NCI-H1694 (cell line): Measurements from ENCODE around the gene POLR3K.
"Not testable (repeated sequence)": the region's sequence is repeated elsewhere in the genome, so short reads cannot be mapped to it uniquely, and the experiment has no call there.

Experiments
- DNase-seq: peaks from one replicate; lab custom pipeline; 2025; lab: John Stamatoyannopoulos, UW

The POLR3K gene

GRCh38 chr16:63998-64913 is 10.8 kb upstream of the POLR3K start:
- DNase-seq: no peak

- DNase-seq: no peak
Observed at GRCh38 chr16:63466-63865, 10.1 kb upstream of the POLR3K start.

DNA sequence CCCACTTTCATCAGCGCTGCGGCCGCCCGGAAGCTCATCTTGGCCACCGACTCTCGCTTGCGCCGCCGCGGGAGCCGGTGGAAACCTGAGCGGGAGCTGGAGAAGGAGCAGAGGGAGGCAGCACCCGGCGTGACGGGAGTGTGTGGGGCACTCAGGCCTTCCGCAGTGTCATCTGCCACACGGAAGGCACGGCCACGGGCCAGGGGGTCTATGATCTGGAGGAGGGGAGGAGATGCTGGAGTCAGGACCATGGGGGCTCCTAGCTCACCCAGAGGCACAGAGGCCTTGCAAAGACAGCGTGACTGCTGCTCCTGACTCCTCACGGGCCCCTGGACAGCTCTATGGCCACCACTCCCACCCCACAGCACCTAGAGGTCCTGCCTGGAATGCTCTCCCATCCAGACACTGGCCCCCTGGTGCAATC is 9.6 kb upstream of the POLR3K start:
- no peak for DNase-seq

GRCh38 chr16:62283-62967 is 9.0 kb upstream of the POLR3K start:
- no peak for DNase-seq

DNA sequence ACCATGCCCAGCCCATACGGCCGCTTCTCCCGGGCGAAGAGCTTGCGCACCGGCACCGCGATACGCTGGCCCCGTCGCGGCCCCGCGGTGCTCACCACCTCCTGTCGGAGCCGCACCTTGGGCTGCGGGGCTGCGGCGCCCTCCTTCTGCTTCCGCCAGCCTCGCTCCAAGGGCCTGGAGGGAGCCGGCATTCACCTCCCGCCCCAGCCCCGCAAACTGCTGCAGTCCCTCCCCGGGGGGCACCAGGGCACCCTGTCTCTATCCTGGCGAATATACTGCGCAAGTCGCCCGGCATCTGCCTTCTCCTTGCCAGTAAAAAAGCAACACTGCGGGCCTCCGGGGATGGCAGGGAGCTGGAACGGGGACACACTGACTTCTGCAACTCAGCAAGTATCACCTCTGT is 8.5 kb upstream of the POLR3K start:
- DNase-seq: no peak

GRCh38 chr16:60929-61878 is 7.8 kb upstream of the POLR3K start:
- no peak for DNase-seq

DNA sequence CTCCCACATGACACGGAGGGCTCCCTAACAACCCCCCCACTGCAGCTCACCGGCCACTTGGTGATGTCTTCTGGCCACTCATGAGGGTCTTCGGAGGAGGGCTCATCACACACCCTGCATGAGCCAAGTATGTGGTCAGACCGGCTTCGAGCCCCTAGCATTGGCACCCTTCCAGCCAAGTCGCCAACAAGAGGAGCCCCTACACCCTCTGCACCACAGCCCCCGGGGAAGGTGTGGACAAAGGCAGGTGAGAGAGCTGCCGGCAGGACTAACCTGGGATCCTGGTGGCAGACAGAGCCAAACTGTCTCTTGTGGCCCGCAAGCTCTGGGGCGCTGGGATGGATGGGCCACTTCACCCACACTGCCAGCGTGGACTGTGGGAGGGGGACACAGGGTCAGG is 6.8 kb upstream of the POLR3K start:
- no peak for DNase-seq

GRCh38 chr16:59440-60059 is 6.1 kb upstream of the POLR3K start:
- no peak for DNase-seq

GRCh38 chr16:58491-59439 is 5.4 kb upstream of the POLR3K start:
- DNase-seq: no peak

DNA sequence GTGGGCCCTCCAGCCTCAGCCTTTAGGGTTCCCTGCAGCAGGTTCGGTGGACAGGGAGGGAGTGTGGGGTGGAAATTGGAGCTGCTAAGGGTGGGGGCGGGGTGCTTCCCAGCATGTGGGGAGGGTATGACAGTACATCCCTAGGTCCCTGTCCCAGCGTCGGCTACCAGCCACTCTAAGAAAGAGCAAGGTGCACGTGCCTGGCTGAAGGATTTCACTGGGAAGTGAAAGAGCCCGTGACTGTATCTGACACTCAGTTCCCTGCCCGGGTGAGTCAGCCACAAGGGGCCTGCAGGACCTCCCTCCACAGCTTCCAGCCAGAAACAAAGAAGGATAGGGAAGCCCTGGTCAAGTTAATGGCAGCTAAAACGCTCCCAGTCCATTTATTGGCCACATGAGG is 4.3 kb upstream of the POLR3K start:
- no peak for DNase-seq

- no peak for DNase-seq
Observed at GRCh38 chr16:56231-56927, 3.0 kb upstream of the POLR3K start.

GRCh38 chr16:55571-56136 is 2.2 kb upstream of the POLR3K start:
- DNase-seq: no peak

GRCh38 chr16:54237-54581 is 801 bp upstream of the POLR3K start:
- DNase-seq: no peak

DNA sequence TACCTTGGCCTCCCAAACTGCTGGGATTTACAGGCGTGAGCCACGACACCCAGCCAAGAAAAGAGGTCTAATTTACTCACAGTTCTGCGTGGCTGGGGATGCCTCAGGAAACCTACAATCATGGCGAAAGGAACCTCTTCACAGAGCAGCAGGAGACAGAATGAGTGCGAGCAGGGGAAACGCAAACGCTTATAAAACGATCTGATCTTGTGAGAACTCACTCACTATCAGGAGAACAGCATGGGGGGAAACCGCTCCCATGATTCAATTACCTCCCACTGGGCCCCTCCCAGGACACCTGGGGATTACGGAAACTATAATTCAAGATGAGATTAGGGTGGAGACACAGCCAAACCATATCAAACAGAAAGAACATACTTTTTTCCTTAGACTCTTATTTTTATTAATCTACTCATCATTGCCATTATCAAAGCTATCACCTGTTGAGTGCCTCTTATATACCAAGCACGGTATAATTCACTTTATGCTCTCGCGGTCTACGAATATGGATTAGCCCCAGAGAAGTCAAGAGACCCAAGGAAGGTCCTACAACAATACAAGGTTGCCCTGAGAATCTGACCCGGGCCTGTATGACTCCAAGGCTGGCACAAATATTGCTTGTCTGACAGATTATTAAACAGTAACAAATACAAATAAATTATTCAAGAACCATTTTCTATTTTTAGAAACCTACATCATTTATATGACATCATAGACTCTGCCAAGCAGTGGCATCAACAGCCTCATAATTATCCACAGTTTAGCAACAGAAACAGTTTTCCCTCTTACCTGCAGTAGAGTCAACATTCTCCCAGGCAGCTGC is 2.4 kb downstream of the POLR3K start:
- no peak for DNase-seq

- DNase-seq: no peak
Observed at GRCh38 chr16:47234-47633, 6.2 kb downstream of the POLR3K start.

- DNase-seq: not testable (repeated sequence)
Observed at GRCh38 chr16:46510-46909, 6.9 kb downstream of the POLR3K start.

- no peak for DNase-seq
Observed at GRCh38 chr16:45454-45853, 8.0 kb downstream of the POLR3K start.

DNA sequence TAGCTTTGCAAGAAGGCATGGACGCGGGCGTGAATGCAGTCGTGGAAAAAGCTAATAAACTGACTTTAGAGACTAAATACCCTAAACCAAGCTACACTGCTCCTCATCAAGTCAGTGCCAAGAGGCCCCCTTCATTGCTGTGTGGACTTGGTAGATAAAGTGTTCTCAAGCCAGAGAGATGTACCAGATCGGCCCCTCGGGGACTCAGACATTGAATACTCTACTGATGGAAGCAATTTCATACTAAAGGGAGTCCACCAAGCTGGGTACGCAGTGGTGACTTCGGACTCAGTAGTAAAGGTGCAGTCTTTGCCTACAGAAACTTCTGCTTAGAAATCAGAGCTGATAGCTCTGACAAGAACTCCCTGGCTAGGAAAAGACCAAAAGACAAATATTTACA is 8.8 kb downstream of the POLR3K start:
- no peak for DNase-seq

DNA sequence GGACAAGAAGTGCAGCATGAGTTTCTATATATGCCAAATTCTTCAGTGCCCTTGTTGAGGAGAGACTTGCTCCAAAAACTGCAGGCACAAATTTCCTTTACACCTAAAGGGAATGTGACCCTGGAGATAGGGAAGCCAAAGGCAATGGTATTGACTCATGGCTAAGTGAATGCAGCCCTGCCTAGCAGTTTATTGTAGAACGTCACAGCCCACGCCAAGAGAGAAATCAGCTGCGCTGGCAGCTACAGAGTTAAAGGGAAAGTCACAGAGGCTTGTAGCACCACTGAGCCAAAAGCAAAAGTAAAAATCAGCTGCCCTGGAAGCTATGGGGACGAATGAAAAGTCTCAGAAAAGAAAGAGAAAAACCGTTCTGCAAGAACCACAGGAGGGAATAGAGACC is 10.1 kb downstream of the POLR3K start:
- DNase-seq: no peak
